HepG2 (cell line): ENCODE results near the gene RGS19. TPM values are rescaled to one million over a fixed set of nuclear protein-coding genes. Genes with fewer than 3 reads are reported as not detected.

ENCODE experiments used
- ATM ChIP-seq: fragments of 450-650 bp; IDR thresholded peaks from 2 replicates; pipeline ENCODE4 v1.7.1; 2017; ENCODE audit warnings: mild to moderate bottlenecking, borderline replicate concordance
- EED ChIP-seq: sonication (generic); formaldehyde crosslinking; IDR thresholded peaks from 2 replicates; pipeline ENCODE4 v1.5.0; 2020; ENCODE audit warnings: mild to moderate bottlenecking, missing genetic modification reagents
- HOXA3 ChIP-seq: sonication (generic); formaldehyde crosslinking; IDR thresholded peaks from 2 replicates; pipeline ENCODE4 v1.5.0; 2020; ENCODE audit warnings: missing genetic modification reagents
- MTA1 ChIP-seq: sonication (generic); formaldehyde crosslinking; IDR thresholded peaks from 2 replicates; pipeline ENCODE4 v1.4.0; 2020; ENCODE audit warnings: missing genetic modification reagents, mild to moderate bottlenecking, borderline replicate concordance
- NCOA1 ChIP-seq: sonication (generic); formaldehyde crosslinking; IDR thresholded peaks from 2 replicates; pipeline ENCODE4 v1.9.0; 2021; ENCODE audit warnings: missing genetic modification reagents
- PAWR ChIP-seq: sonication (generic); formaldehyde crosslinking; IDR thresholded peaks from 2 replicates; pipeline ENCODE4 v1.4.0; 2020; ENCODE audit warnings: missing genetic modification reagents, mild to moderate bottlenecking, borderline replicate concordance
- RARG ChIP-seq: sonication (generic); formaldehyde crosslinking; IDR thresholded peaks from 2 replicates; pipeline ENCODE4 v1.4.0; 2020; ENCODE audit warnings: low read depth, mild to moderate bottlenecking, missing genetic modification reagents
- SYNCRIP ChIP-seq: fragments of 200-400 bp; formaldehyde crosslinking; IDR thresholded peaks from 2 replicates; pipeline ENCODE4 v1.6.1; 2018; ENCODE audit warnings: mild to moderate bottlenecking, low read depth, low read length; ENCODE audit not compliant: insufficient read depth
- ZBTB43 ChIP-seq: sonication (generic); formaldehyde crosslinking; conservative IDR thresholded peaks from 2 replicates; pipeline ENCODE4 v1.4.0; 2020; ENCODE audit warnings: missing genetic modification reagents
- ZHX2 ChIP-seq, 2 experiments: sonication (generic) in 1 of 2; formaldehyde crosslinking in 1 of 2; IDR thresholded peaks; 2 replicates each; pipeline versions ENCODE4 v1.6.1 to v1.9.0; 2014 to 2022; ENCODE audit warnings: antibody characterized with exemption in 1 of 2, borderline replicate concordance in 1 of 2, inconsistent platforms in 1 of 2, low read depth in 1 of 2, missing genetic modification reagents in 1 of 2
- ZNF234 ChIP-seq: sonication (generic); formaldehyde crosslinking; conservative IDR thresholded peaks from 2 replicates; pipeline ENCODE4 v1.5.1; 2020; ENCODE audit warnings: mild to moderate bottlenecking, missing genetic modification reagents
- ZNF292 ChIP-seq: sonication (generic); formaldehyde crosslinking; IDR thresholded peaks from 2 replicates; pipeline ENCODE4 v1.8.1; 2022; ENCODE audit warnings: mild to moderate bottlenecking, low read depth, missing genetic modification reagents, borderline replicate concordance
- ZNF431 ChIP-seq: sonication (generic); formaldehyde crosslinking; IDR thresholded peaks from 2 replicates; pipeline ENCODE4 v1.9.0; 2022; ENCODE audit warnings: missing genetic modification reagents, low read depth, mild to moderate bottlenecking, borderline replicate concordance
- ZNF501 ChIP-seq: sonication (generic); formaldehyde crosslinking; IDR thresholded peaks from 2 replicates; pipeline ENCODE4 v1.5.1; 2020; ENCODE audit warnings: mild to moderate bottlenecking, moderate library complexity, missing genetic modification reagents
- ZNF513 ChIP-seq: sonication (generic); formaldehyde crosslinking; conservative IDR thresholded peaks from 2 replicates; pipeline ENCODE4 v1.5.0; 2020; ENCODE audit warnings: missing genetic modification reagents
- ZNF652 ChIP-seq: IDR thresholded peaks from 2 replicates; pipeline ENCODE4 v1.6.1; 2016; ENCODE audit warnings: low read depth, borderline replicate concordance
- ZNF674 ChIP-seq: sonication (generic); formaldehyde crosslinking; IDR thresholded peaks from 2 replicates; pipeline ENCODE4 v1.5.0; 2020; ENCODE audit warnings: low read depth, mild to moderate bottlenecking, missing genetic modification reagents
- ZNF75D ChIP-seq: sonication (generic); formaldehyde crosslinking; IDR thresholded peaks from 2 replicates; pipeline ENCODE4 v1.8.1; 2023; ENCODE audit warnings: missing genetic modification reagents, mild to moderate bottlenecking, borderline replicate concordance
- ZZZ3 ChIP-seq: sonication (generic); formaldehyde crosslinking; IDR thresholded peaks from 2 replicates; pipeline ENCODE4 v1.4.0; 2020; ENCODE audit warnings: missing genetic modification reagents, mild to moderate bottlenecking, borderline replicate concordance
- polyA plus RNA-seq, 8 experiments: library from polyadenylated mRNA; depleted of rRNA in 3 of 8; stranded (reverse) in 7 of 8; unstranded in 1 of 8; fragments of >200 nt; fragmentation: Illumina TruSeq in 4 of 8; extraction: Trizol in 4 of 8; gene quantifications; 2 replicates each; pipeline versions ENCODE4 v1.2.1 to v1.2.3, GENCODE V29; 2011 to 2016; ENCODE audit warnings: low read depth in 4 of 8, missing spikeins in 1 of 8, mixed read lengths in 1 of 8; ENCODE audit not compliant: insufficient read depth in 1 of 8
- total RNA-seq, 5 experiments: library from RNA; depleted of rRNA; stranded (reverse); fragments of >200 nt; fragmentation: Illumina TruSeq; extraction: Trizol; gene quantifications; 2 replicates each; pipeline ENCODE4 v1.2.3, GENCODE V29; 2016; ENCODE audit warnings: low read depth in 1 of 5

RGS19 gene
- total and polyA plus RNA-seq, 2 of the 13 experiments (the other 11 are each of a cell fraction or from before 2014, with no cell fraction given): 10.7 to 11.9 TPM

- TF ChIP-seq ZBTB43 (CRISPR knock-in tag): peak; percentile 80
- peak; percentile 74; the same call in 1 of the 2 replicates for TF ChIP-seq ZNF431 (CRISPR knock-in tag)
- TF ChIP-seq ZNF75D (CRISPR knock-in tag): no peak
- TF ChIP-seq ZNF674 (CRISPR knock-in tag): no peak; the same call in 1 of the 2 replicates
- TF ChIP-seq ZNF292 (CRISPR knock-in tag): peak; percentile 77; the same call in 1 of the 2 replicates
- peak; percentile 96 for TF ChIP-seq NCOA1
- TF ChIP-seq SYNCRIP: no peak
- TF ChIP-seq ZNF234 (CRISPR knock-in tag): no peak
- TF ChIP-seq ZNF652 (CRISPR knock-in tag): peak; percentile 9; the same call in 1 of the 2 replicates
- no peak; the same call in 1 of the 2 replicates for TF ChIP-seq ZZZ3
- no peak; the same call in 1 of the 2 replicates for TF ChIP-seq ZHX2 (IDR thresholded peaks at IDR 0.05; ENCODE audit: low read depth)
- TF ChIP-seq ZHX2 (CRISPR knock-in tag; IDR thresholded peaks at IDR 0.05; ENCODE audit: borderline replicate concordance): peak; percentile 79; the same call in 1 of the 2 replicates
- TF ChIP-seq RARG (CRISPR knock-in tag): no peak
- TF ChIP-seq PAWR (CRISPR knock-in tag): no peak
- peak; percentile 85 for TF ChIP-seq HOXA3 (CRISPR knock-in tag)
- TF ChIP-seq ZNF513 (CRISPR knock-in tag): 0 out of 2 replicates have a peak, but pooled peaks have one; percentile 81
- TF ChIP-seq ZNF501 (CRISPR knock-in tag): peak; percentile 62
- no peak for TF ChIP-seq EED (CRISPR knock-in tag)
- peak; percentile 54; the same call in 1 of the 2 replicates for TF ChIP-seq MTA1 (CRISPR knock-in tag)
- no peak for TF ChIP-seq ATM
Observed at GRCh38 chr20:64053841-64054661, 25.3 kb downstream of the RGS19 start (continued).
